T follicular helper cell (primary cell): ENCODE results near the gene CYP2A6.
"Not testable (repeated sequence)": the region's sequence is repeated elsewhere in the genome, so short reads cannot be mapped to it uniquely, and the experiment has no call there.

Experiments
- DNase-seq: peaks from one replicate; pipeline ENCODE4 v3.0.0-alpha.2; 2020; ENCODE audit warnings: low read depth

CYP2A6 gene

GRCh38 chr19:40843653-40844052 is 6.6 kb downstream of the CYP2A6 start:
- DNase-seq, result peak; percentile 72

GRCh38 chr19:40842997-40843652 is 7.1 kb downstream of the CYP2A6 start:
- DNase-seq, result not testable (repeated sequence)

- not testable (repeated sequence) for DNase-seq
Observed at GRCh38 chr19:40842012-40842411, 8.2 kb downstream of the CYP2A6 start.

GRCh38 chr19:40838477-40838876 is 11.8 kb downstream of the CYP2A6 start:
- DNase-seq, result not testable (repeated sequence)

- no peak for DNase-seq
Observed at GRCh38 chr19:40836754-40837429, 13.4 kb downstream of the CYP2A6 start.

- not testable (repeated sequence) for DNase-seq
Observed at GRCh38 chr19:40833728-40834533, 16.3 kb downstream of the CYP2A6 start.

- not testable (repeated sequence) for DNase-seq
Observed at GRCh38 chr19:40832431-40832790, 17.8 kb downstream of the CYP2A6 start.

- DNase-seq, result no peak
Observed at GRCh38 chr19:40831502-40832430, 18.5 kb downstream of the CYP2A6 start.

GRCh38 chr19:40830741-40831140 is 19.5 kb downstream of the CYP2A6 start:
- not testable (repeated sequence) for DNase-seq

- DNase-seq, result no peak
Observed at GRCh38 chr19:40829205-40829604, 21.0 kb downstream of the CYP2A6 start.

- no peak for DNase-seq
Observed at GRCh38 chr19:40827386-40828247, 22.6 kb downstream of the CYP2A6 start.

- DNase-seq, result peak; percentile 50
Observed at GRCh38 chr19:40826699-40827385, 23.4 kb downstream of the CYP2A6 start.

GRCh38 chr19:40826312-40826698 is 23.9 kb downstream of the CYP2A6 start:
- DNase-seq, result not testable (repeated sequence)

- DNase-seq, result not testable (repeated sequence)
Observed at GRCh38 chr19:40825460-40826095, 24.7 kb downstream of the CYP2A6 start.

GRCh38 chr19:40824916-40825315 is 25.3 kb downstream of the CYP2A6 start:
- DNase-seq, result not testable (repeated sequence)

- DNase-seq, result not testable (repeated sequence)
Observed at GRCh38 chr19:40822704-40823553, 27.3 kb downstream of the CYP2A6 start.

- DNase-seq, result no peak
Observed at GRCh38 chr19:40822161-40822560, 28.1 kb downstream of the CYP2A6 start.

- peak; percentile 58 for DNase-seq
Observed at GRCh38 chr19:40819479-40820234, 30.6 kb downstream of the CYP2A6 start.
